Measurements from ENCODE around the gene TRIM47. TPM values are rescaled to one million over a fixed set of nuclear protein-coding genes. Genes with fewer than 3 reads are reported as not detected.

Gene TRIM47
- total and polyA plus RNA-seq, 2 of the 13 experiments (the other 11 are each of a cell fraction or from before 2014, with no cell fraction given) = 33.5 to 82.0 TPM

DNA sequence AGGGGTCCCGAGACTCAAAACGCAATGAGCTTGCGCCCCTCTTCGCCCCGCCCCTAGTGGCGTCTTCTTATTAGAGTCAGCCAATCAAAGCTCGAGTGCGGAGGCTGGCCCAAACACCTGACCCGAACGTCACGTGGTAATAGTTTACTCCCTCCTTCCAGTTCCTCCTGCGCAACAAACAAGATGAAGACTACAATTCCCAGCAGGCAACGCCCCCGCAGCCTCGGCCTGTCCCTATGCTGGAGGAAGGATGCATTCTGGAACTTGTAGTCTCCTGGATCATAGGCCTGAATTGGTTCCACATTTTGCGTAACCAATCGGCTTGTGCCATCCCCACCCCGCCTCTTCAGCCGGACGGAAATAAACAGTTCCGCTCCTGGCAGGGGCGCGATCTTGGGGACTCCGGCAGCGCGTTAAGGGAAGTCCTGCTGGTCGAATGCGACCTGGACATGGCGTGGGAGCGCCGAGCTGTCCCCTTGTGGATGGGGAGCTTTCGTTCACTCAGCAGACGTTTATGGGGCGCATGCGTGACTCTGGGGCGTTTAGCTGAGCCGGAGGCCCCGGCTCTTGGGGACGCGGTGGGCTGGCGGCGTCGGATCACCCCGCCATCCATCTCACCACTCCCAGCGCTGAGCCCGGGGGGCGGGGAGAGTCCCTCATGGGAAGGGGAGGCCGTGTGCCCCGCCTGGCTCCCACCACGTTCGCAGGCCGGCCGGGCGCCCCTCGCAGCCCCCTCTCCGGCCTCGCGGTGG lies 22.9 kb downstream of the TRIM47 start, which contains the start of gene WBP2 (continued):
- TF ChIP-seq, protein P1, sequence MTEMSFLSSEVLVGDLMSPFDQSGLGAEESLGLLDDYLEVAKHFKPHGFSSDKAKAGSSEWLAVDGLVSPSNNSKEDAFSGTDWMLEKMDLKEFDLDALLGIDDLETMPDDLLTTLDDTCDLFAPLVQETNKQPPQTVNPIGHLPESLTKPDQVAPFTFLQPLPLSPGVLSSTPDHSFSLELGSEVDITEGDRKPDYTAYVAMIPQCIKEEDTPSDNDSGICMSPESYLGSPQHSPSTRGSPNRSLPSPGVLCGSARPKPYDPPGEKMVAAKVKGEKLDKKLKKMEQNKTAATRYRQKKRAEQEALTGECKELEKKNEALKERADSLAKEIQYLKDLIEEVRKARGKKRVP (CRISPR knock-in tag; IDR thresholded peaks at IDR 0.05) = peak in 1 of 2 experiments; percentile 70; a peak in 2 of 4 replicates
- peak; percentile 84; the same call in 1 of the 2 replicates for TF ChIP-seq IKZF5 (CRISPR knock-in tag; IDR thresholded peaks at IDR 0.05)
- peak; percentile 44; the same call in 1 of the 2 replicates for TF ChIP-seq ZNF777 (CRISPR knock-in tag; IDR thresholded peaks at IDR 0.05)
- no peak for TF ChIP-seq TIGD3 (CRISPR knock-in tag; IDR thresholded peaks at IDR 0.05; ENCODE audit: borderline replicate concordance)
- TF ChIP-seq, protein P2, sequence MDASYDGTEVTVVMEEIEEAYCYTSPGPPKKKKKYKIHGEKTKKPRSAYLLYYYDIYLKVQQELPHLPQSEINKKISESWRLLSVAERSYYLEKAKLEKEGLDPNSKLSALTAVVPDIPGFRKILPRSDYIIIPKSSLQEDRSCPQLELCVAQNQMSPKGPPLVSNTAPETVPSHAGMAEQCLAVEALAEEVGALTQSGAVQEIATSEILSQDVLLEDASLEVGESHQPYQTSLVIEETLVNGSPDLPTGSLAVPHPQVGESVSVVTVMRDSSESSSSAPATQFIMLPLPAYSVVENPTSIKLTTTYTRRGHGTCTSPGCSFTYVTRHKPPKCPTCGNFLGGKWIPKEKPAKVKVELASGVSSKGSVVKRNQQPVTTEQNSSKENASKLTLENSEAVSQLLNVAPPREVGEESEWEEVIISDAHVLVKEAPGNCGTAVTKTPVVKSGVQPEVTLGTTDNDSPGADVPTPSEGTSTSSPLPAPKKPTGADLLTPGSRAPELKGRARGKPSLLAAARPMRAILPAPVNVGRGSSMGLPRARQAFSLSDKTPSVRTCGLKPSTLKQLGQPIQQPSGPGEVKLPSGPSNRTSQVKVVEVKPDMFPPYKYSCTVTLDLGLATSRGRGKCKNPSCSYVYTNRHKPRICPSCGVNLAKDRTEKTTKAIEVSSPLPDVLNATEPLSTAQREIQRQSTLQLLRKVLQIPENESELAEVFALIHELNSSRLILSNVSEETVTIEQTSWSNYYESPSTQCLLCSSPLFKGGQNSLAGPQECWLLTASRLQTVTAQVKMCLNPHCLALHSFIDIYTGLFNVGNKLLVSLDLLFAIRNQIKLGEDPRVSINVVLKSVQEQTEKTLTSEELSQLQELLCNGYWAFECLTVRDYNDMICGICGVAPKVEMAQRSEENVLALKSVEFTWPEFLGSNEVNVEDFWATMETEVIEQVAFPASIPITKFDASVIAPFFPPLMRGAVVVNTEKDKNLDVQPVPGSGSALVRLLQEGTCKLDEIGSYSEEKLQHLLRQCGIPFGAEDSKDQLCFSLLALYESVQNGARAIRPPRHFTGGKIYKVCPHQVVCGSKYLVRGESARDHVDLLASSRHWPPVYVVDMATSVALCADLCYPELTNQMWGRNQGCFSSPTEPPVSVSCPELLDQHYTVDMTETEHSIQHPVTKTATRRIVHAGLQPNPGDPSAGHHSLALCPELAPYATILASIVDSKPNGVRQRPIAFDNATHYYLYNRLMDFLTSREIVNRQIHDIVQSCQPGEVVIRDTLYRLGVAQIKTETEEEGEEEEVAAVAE (CRISPR knock-in tag; IDR thresholded peaks at IDR 0.05; ENCODE audit: borderline replicate concordance) = peak; percentile 94
- TF ChIP-seq PBX3 (CRISPR knock-in tag; IDR thresholded peaks at IDR 0.05; ENCODE audit: borderline replicate concordance) = no peak
- 0 out of 2 replicates have a peak, but pooled peaks have one; percentile 54 for TF ChIP-seq BRF2 (CRISPR knock-in tag; IDR thresholded peaks at IDR 0.05)
- no peak for TF ChIP-seq ZNF850 (CRISPR knock-in tag; conservative IDR thresholded peaks at IDR 0.05)
- TF ChIP-seq NFE2L2 (IDR thresholded peaks at IDR 0.05; ENCODE audit: low read length) = no peak
- TF ChIP-seq, protein P3, sequence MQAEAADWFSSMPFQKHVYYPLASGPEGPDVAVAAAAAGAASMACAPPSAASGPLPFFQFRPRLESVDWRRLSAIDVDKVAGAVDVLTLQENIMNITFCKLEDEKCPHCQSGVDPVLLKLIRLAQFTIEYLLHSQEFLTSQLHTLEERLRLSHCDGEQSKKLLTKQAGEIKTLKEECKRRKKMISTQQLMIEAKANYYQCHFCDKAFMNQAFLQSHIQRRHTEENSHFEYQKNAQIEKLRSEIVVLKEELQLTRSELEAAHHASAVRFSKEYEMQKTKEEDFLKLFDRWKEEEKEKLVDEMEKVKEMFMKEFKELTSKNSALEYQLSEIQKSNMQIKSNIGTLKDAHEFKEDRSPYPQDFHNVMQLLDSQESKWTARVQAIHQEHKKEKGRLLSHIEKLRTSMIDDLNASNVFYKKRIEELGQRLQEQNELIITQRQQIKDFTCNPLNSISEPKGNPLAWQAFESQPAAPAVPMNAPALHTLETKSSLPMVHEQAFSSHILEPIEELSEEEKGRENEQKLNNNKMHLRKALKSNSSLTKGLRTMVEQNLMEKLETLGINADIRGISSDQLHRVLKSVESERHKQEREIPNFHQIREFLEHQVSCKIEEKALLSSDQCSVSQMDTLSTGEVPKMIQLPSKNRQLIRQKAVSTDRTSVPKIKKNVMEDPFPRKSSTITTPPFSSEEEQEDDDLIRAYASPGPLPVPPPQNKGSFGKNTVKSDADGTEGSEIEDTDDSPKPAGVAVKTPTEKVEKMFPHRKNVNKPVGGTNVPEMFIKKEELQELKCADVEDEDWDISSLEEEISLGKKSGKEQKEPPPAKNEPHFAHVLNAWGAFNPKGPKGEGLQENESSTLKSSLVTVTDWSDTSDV (CRISPR knock-in tag; IDR thresholded peaks at IDR 0.05) = no peak
- no peak for TF ChIP-seq NR2F2 (IDR thresholded peaks at IDR 0.05; ENCODE audit: borderline replicate concordance, low read depth)
- 0 out of 2 replicates have a peak, but pooled peaks have one; percentile 70 for TF ChIP-seq ZNF619 (CRISPR knock-in tag; IDR thresholded peaks at IDR 0.05)
- 0 out of 2 replicates have a peak, but pooled peaks have one; percentile 85 for TF ChIP-seq ZNF234 (CRISPR knock-in tag; conservative IDR thresholded peaks at IDR 0.05)
- peak; percentile 97; the same call in 1 of the 2 replicates for TF ChIP-seq ZSCAN21 (CRISPR knock-in tag; IDR thresholded peaks at IDR 0.05; ENCODE audit: borderline replicate concordance)

Measured in HepG2 (cell line).